Upper lobe of left lung (tissue), 4 donors: ENCODE measurements around the gene NTS.

Experiments used
- CTCF ChIP-seq, 6 experiments: fragments of 450-650 bp in 4 of 6; fragments of 200-600 bp in 2 of 6; sonication (generic) in 2 of 6; IDR thresholded peaks; one replicate each; pipeline ENCODE4 v1.5.1; 2016 to 2019; ENCODE audit warnings: antibody characterized with exemption in 6 of 6
- EP300 ChIP-seq, 4 donors: sonication (generic); formaldehyde crosslinking; IDR thresholded peaks; one replicate each; pipeline ENCODE4 v1.5.1; 2017; ENCODE audit warnings: antibody characterized with exemption in 4 of 4, control low read depth in 2 of 4
- POLR2A ChIP-seq, 4 donors: fragments of 450-650 bp; IDR thresholded peaks; one replicate each; pipeline ENCODE4 v1.5.1; 2016 to 2017; ENCODE audit warnings: antibody characterized with exemption in 4 of 4, mild to moderate bottlenecking in 2 of 4
- POLR2AphosphoS5 ChIP-seq, 2 donors: sonication (generic); formaldehyde crosslinking; IDR thresholded peaks; one replicate each; pipeline ENCODE4 v1.5.1; 2017; ENCODE audit warnings: antibody characterized with exemption in 2 of 2

- TF ChIP-seq CTCF (IDR thresholded peaks at IDR 0.05) (no peak), POLR2A (IDR thresholded peaks at IDR 0.05) (no peak), POLR2AphosphoS5 (IDR thresholded peaks at IDR 0.05) (no peak), EP300 (IDR thresholded peaks at IDR 0.05) (no peak)
These were observed 9.7 kb downstream of the NTS start for GRCh38 chr12:85883763-85884162.
